GM12873 (cell line): ENCODE results near the gene NOD1.

Experiments
- TF ChIP-seq, protein P1 (sequence below): IDR thresholded peaks from 2 replicates; pipeline ENCODE4 v1.5.1; 2012; ENCODE audit warnings: low read depth, mild to moderate bottlenecking, moderate library complexity, low read length, control low read depth; ENCODE audit not compliant: insufficient read depth; ENCODE audit errors: missing control alignments

Gene NOD1

DNA sequence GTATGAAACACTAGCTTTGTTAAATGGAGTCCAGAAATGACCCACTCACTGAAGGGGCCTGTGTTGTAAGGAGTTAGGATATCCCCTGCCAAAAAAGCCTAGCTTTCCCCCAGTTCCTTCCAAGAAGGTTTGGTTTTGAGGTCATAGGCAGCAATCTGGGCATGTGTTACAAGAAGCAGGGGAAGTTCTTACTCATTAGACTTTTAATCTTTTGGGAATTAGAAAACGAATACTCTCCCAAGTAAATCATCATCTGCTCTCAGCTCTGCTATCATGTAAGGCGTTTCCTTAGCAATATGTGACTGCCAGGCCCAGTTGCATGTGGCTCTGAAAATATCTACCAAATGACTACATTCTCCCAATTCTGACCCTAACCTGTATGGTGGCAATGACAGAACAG lies 3.7 kb downstream of the NOD1 start:
- TF ChIP-seq, protein P1, sequence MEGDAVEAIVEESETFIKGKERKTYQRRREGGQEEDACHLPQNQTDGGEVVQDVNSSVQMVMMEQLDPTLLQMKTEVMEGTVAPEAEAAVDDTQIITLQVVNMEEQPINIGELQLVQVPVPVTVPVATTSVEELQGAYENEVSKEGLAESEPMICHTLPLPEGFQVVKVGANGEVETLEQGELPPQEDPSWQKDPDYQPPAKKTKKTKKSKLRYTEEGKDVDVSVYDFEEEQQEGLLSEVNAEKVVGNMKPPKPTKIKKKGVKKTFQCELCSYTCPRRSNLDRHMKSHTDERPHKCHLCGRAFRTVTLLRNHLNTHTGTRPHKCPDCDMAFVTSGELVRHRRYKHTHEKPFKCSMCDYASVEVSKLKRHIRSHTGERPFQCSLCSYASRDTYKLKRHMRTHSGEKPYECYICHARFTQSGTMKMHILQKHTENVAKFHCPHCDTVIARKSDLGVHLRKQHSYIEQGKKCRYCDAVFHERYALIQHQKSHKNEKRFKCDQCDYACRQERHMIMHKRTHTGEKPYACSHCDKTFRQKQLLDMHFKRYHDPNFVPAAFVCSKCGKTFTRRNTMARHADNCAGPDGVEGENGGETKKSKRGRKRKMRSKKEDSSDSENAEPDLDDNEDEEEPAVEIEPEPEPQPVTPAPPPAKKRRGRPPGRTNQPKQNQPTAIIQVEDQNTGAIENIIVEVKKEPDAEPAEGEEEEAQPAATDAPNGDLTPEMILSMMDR, result no peak

DNA sequence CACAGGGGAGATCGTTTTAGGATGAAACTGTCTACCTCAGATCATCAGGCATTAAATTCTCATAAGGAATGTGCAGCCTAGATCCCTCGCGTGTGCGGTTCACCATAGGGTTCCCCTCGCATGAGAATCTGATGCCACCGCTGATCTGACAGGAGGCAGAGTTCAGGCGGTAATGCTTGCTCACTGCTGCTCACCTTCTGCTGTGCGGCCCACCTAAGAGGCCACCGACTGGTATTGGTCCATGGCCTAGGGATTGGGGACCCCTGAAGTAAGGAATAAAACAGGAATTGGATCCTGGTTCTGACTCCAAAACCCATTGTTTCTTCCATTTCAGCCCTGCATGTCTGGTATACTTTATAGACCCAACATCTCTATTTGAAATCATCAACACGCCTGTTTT lies 4.1 kb downstream of the NOD1 start:
- TF ChIP-seq, protein P1, result no peak

DNA sequence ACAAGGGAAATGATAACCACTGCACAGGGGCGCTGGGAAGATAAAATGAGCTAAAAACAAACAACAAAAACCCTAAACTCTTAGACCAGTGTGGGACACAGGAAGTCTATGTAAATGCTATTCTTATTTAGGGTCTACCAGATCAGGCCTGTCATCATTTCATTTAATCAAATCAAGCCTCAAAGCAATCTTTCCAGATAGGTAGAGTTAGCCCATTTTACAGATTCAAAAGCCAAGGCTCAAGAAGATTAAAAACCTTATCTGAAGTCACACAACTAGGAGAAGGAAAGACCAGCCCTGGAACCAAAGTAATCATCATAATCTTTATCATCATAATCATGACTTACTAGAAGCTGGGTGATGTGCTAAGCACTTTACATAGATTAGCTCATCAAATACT lies 4.7 kb downstream of the NOD1 start:
- TF ChIP-seq, protein P1, result no peak

DNA sequence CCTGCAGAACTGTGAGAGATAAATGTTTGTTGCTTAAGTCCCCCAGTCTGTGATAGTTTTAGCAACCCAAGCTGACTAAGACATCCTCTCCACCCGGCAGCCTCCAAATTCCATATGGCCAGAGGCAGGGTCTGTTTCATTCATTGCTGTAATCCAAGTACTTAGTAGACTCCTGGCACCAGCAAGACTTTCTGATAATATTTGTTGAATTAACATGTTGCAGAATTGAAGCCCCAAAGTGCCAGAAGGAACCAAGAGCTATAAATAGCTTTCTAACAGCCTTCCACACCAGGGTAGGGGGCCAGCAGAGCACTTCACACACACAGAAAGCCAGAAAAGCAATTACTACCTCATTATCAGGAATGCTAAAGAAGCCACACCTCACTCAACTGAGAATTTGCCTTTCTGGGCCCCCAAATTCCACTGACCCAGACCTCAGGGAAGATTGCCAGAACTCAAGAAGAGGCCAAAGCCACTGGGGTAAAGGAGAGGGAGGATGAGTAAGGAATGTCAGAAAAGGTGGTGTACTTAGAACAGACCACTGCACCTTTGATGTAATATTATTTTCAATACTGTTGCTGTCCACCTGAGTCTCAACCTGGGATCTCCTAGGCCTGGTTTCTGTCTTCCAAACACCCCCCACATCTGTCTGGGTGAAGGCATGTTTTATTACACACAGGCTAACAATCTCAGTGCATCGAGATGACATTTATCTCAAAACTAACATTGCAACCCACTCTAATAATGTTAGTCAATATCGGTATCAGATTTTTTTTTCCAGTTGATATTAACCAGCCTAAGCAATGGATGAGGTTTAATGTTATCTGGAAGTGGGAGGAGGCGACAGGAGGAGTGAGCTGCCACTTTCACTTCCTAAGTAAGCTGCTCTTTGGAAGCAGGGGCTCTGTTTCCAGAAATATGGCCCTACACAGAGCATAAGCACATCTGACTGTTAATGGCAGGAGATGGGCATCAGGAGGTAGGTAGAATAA lies 5.5 kb downstream of the NOD1 start:
- TF ChIP-seq, protein P1, result no peak

DNA sequence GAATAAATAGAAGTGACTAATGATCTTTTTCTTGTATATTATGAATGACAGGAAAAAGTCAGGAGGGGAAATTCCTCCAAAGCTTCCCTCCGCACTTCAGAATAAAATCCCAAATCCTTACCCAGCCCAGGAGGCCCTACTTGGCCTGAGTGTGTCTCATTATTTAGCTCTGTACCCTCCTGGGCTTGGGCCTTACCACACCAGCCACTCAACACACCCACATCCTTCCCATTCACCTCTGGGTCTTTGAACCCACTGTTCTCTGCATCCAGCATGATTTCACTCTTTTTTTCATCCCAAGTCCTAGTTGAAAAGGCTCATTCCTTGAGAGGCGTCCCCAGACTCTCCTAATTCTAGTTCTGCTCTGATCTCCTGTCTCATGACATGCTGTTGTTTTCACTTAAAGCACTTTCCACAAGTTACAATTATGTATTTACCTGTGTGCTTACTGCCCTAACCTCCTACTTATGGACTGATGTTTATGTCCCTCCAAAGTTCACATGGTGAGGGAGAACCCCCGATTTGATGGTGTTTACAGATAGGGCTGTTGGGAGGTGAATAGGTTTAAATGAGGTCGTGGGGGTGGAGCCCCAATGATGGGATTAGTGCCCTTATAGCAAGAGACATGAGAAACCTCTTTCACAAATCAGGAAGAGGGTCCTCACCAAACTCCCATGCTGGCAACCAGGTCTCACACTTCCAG lies 6.4 kb downstream of the NOD1 start:
- TF ChIP-seq, protein P1, result no peak

DNA sequence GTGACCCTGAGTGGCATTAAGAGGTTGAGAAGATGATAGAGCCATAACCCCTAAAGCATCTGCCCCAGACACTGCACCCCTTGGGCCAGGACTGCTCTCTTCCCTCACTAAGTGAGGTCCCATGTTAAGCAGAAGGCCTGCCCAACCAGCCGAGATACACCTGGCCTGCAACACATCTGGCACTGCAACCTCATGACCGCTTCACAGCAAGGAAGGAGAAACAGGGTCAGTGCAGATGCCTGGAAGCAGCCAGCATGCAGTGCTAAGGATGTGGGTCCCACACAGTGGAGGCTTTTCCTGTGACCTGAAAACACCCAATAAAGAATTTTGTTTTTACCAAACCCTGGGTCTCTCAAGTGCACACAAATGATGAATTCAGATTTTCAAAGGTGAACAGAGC lies 7.4 kb downstream of the NOD1 start:
- TF ChIP-seq, protein P1, result no peak

DNA sequence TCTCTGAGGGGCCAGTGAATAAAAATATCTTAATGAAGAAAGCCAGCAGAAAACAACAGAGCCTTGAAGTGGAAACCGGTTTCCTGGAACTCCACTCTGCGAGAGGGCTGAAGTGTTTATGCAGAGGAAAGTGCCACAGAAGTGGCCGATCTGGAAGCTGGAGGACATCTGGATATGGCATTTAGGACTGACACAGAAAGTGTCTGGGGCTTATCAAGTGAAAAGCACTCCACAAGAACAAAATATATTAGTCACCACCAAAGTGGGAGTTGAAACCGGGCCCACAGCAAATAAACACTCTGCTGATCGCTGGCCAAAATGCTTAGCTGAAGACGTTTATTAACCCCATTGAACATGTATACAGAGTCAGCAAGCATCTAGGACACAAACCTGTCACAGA lies 7.8 kb downstream of the NOD1 start:
- TF ChIP-seq, protein P1, result no peak
